NCI-H1436 treated with DMSO at 0.1 percent for 48 hours (cell line): ENCODE measurements around the gene CFAP43.
"Not testable (repeated sequence)": the region's sequence is repeated elsewhere in the genome, so short reads cannot be mapped to it uniquely, and the experiment has no call there.

Source experiments
- DNase-seq: peaks from one replicate; lab custom pipeline; 2025; lab: John Stamatoyannopoulos, UW

The CFAP43 gene

GRCh38 chr10:104230490-104230889 is 1.7 kb downstream of the CFAP43 start:
- DNase-seq = no peak

DNA sequence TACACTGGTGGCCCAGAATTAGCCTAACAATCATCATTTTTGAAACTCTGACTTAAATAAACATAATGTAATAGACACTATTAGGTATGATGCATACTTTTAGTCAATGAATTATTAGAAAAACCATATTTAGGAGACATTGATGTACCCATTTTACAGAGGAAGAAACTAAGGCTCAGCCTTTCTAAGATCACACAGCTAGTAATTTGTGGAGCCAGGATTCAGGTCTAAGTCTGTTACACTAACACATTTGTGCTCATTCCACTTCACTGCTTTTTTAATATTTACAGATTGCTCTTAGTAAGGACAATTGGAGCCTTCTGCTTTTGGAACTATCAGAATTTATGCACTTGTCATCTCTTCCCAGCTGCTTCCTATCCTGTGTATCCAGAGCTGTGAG is 8.9 kb downstream of the CFAP43 start:
- DNase-seq = no peak

GRCh38 chr10:104220522-104220921 is 11.6 kb downstream of the CFAP43 start:
- no peak for DNase-seq

- no peak for DNase-seq
Observed at GRCh38 chr10:104218751-104219150, 13.4 kb downstream of the CFAP43 start.

GRCh38 chr10:104216631-104217030 is 15.5 kb downstream of the CFAP43 start:
- DNase-seq = no peak

DNA sequence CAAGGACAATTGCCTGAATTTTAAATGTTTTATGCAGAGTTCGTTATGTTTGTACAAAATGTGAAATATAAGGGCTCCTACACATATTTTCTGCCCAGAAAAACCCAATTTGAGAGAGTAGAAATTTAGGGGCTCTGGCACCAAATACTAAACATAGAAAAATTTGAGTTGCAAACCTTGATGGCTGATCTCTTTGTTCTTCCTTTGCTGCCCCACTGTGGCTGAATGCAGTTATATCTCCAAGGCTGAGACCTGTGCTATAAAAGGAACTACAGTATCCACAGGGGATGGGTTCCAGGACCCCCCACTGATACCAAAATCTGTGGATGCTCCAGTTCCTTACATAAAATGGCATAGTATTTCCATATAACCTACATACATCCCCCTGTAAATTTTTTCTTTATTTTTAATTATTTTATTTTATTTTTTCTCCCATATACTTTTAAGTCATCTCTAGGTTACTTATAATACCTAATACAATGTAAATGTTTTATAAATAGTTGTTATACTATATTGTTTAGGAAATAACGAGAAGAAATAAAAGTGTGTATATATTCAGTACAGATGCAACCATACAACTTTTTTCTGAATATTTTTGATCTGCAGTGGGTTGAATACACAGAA is 22.5 kb downstream of the CFAP43 start:
- no peak for DNase-seq

DNA sequence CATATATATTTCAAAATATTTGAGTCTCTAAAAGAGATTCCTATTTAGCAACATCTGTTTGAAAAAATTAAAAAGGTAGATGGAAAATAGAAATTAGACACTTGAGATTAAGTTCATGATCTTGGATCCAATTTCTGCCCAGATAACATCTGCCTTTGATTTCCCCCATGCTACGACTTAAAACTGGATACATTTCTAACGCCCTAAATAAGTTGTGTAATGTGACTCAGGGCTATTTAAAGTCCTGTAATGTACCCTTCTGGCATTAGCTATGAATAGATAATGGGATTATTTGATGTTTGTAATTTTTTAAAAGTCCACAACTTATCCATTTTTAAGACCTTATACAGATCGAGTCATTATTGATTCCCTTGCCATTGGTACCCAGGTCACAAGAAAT is 23.4 kb downstream of the CFAP43 start:
- DNase-seq = no peak

DNA sequence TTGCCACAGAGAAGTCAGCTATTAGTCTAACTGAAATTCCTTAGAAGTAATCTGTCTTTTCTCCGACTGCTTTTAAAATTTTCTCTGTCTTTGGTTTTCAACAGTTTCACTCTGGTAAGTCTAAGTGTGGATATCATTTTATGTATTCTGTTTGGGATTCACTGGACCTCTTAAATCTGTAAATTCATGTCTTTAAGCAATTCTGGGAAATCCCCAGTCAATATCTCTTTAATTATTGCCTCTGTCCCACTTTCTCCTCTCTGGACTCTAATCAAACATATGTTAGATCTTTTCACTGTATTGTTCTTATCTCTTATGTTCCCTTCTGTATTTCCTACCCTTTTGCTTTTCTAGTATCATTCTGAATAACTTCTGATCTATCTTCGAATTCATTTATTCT is 29.9 kb downstream of the CFAP43 start:
- DNase-seq = no peak

DNA sequence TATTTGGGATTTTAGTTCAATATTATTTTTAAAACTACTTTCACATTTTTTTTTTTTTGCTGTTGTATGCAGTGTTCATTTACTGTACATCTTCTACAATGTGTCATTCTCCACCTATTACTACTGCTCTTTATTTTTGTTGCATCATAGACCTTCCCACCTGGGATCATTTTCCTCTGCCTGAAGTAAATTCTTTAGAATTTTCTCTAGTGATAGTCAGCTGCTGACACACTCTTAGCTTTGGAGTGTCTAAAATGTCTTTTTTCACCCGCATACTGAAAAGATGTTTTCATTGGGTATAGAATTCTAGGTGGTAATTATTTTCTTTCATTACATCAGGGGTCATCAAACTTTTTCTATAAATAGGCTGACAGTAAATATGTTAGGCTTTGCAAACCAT is 30.5 kb downstream of the CFAP43 start:
- DNase-seq = no peak

- no peak for DNase-seq
Observed at GRCh38 chr10:104199567-104199966, 32.6 kb downstream of the CFAP43 start.

DNA sequence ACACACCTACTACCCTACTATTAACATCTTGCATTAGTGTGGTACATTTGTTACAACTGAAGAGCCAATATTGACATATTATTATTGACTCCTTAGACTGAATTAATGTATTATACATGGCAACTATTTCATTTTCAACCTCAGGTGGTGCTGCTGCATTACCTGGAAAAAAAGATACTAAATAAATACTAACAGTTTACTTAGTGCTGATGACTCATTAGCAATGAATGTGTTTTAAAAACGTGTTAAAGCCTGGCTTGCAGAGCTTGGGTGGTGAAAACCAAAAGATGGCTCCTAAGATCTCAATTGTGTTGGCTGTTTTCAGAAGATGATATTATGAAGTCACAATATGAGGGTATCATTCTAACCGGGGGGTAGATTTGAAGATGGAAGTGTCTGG is 34.8 kb downstream of the CFAP43 start:
- DNase-seq = peak; percentile 59

DNA sequence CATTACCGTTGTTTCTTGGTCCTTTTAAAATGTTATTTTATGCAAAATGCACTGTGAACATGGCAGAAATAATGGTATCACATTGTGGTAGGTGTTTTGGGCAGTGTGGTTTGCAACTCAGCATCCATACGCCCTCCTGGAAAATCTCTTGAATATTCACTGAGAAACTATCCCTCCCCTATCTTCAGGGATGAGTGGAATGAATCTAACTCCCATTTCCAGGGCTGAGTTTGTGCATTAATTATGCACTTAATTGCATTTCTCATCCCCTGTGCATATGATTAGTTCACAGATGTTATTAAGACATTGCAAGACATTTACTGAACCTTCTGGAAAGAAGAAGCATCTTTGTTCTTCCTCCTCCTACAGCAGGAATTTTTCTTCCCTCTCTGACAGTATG is 36.5 kb downstream of the CFAP43 start:
- DNase-seq = no peak

DNA sequence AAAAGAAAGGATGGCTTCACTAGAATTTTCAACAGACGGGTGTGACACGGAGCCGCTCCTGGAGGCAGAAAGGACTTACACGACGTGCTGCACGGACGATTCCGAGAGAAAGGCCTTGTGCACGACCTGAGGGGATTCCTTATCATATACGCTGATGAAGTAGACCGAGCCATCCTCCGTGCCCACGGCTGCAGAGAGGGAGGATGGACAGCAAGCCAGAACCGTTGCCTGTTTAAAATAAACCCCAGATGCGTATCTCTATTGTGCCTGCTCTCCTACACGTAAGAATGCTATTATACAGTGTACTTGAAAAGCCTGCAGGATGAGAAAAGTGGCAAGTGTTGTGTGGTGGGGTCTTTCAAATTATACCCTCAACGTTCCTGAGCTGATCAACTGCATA is 38.4 kb downstream of the CFAP43 start:
- DNase-seq = no peak

DNA sequence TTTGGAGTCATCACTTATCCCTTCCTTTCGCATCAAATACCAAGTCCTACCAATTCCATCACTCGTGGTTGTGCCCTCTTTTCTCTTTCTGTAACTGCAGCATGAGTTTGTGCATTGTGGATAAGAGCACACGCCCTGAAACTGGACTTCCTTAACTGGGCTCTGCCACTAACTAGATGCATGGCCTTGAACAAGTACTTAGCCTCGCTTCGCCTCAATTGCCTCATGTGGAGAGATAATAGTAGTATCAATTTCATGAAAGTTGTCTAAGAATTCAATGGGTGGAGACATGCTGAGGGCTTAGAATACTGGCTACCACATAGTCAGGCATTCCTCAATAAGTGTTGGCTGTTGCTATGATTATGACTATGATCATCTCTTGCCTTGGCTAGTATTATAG is 41.5 kb downstream of the CFAP43 start:
- DNase-seq = no peak

DNA sequence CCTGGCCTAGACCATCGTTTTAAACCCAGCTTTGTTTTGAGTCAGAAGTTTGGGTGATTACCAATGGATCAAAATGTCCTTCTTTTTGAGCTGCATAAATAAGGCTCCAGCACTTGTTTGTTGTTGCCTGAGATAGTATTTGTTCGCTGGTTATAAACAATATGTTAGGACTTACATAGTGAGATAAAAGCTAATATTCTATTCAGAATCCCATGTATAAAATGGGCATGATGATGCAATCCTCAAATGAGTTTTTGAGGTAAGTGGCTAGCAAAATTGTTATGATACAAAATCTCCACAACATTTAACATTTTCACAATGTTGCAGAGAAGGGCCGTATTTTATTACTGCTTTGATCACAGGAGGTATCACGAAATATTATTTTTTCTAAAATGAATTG is 48.5 kb downstream of the CFAP43 start:
- no peak for DNase-seq

DNA sequence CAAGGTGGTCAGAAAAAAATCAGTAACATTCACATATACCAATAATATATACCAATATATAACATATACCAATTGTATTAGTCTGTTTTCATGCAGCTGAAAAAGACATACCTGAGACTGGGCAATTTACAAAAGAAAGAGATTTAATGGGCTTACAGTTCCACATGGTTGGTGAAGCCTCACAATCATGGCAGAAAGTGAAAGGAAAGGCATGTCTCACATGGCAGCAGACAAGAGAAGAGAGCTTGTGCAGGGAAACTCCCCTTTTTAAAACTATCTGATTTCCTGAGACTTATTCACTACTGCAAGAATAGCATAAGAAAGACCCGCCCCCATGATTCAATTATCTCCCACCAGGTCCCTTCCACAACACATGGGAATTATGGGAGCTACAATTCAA is 58.0 kb downstream of the CFAP43 start:
- DNase-seq = not testable (repeated sequence)

DNA sequence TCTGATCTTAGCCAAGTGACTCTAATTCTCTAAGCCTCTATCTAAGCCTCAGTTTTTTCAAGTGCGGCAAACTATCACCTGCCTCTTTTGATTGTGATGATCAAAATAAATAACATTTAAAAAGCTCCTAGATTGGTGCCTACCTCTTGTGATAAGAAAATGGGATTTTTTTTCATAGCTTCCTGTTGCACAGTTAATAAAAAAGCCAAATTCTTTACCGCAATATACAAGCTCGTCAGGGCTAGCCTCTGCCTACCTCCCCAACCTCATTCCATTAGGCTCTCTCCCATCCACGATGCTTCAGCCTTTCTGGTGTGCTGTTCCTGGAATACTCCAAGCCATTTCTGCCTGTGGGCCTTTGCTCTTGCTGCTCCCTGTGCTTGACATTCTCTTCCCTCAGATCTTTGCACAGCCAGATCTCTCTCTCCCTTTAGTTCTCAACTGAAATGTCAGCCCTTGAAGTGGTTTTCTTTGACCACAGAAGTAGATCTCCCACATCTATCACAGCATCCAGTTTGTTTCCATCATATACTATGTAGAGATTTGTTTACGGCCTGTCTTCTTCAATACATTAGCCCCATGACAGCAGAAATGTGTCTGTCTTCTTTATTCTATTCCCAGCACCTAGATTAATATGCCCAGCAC is 61.4 kb downstream of the CFAP43 start:
- no peak for DNase-seq

GRCh38 chr10:104155591-104155990 is 76.6 kb downstream of the CFAP43 start:
- no peak for DNase-seq

DNA sequence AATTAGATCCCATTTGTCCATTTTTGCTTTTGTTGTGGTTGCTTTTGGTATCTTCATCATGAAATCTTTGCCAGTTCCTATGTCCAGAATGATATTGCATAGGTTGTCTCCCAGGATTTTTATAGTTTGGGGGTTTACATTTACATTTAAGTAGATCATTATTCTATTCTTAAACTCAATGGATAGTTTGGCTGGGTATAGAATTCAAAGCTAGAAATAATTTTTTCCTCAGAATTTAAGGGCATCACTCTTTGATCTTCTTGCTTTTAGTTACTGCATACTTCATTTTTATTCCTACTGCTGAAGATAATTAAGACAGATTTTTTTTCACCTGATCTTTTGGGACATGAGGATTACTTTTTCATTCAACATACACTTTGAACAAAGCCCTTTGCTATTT is 80.4 kb downstream of the CFAP43 start:
- DNase-seq = no peak

GRCh38 chr10:104150139-104150538 is 82.0 kb downstream of the CFAP43 start:
- no peak for DNase-seq

GRCh38 chr10:104146882-104147281 is 85.3 kb downstream of the CFAP43 start:
- no peak for DNase-seq

DNA sequence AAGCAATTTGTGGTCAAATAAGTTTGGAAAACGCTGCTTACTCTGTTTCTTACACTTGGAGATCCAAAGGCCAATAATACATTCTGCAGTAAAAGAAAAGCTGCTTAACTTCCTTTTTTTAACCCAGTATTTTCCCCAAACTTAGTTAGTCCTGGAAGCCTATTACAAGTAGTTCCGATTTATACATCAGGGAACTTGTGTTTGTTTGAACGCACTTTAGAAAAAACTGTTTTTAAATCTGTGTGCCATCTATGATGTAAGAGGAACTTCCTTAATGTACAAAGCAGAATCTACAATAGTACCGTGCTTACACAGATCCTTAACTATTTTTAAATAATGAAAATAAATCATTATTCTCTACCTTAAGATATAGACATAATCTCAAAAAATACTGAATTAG is 87.2 kb downstream of the CFAP43 start:
- DNase-seq = no peak

DNA sequence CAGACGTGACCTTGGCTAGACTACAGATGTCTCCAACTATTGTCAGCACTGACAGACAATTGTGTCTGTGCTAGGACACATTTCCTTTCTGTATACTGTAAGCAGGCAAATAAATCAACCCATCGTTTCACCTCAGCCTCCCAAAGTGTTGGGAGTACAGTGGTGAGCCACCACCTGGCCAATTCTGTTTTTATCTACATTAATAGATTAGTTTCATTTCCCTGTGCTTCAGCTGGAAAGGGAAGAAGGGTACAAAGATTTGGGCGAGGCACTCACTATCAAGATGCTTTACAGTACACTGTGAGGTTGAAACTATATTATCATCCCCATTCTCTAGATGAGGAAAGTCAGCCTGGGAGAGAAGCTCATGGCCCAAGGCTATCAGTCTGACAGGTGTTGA is 88.3 kb downstream of the CFAP43 start:
- no peak for DNase-seq

DNA sequence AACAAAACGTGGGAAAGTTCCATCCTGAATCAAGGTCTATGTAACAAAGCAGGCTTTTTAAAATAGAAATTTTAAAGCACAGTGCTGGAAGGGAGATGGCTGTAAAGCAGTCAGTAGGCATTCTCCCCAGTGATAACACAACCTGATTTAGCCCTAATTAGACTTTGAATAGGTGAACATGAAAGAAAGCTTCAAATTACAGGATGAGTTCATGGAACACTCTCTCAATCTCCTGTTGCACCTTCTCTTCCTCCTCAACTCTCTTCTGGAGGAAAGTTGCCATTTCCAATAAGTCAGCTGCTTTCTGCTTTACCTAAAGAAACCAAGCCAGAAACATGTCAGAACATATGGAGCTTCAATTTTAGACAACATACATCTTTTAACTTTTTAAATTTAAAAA is 90.1 kb downstream of the CFAP43 start:
- DNase-seq = no peak
